Measurements from ENCODE around the gene COMMD2.

Gene COMMD2

DNA sequence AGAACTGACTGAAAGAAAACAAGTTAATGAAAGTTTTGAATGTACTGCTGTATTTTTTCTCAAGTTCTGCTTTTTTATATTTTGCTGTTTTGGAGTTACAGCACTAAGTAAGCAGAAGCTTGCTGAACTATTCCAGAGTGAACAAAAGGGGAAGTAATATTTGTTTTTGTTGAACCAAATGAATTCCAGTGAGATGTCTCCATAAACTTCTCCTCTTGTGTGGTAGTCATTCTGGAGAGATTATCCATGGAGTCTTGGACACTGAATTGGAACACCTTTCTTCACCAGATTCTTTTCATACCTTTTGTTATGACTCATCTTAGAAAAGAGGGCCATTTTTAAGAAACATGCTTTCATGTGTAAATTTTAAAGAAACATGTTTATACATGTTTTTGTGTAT is 31.3 kb upstream of the COMMD2 start:
- TF ChIP-seq, protein P1, sequence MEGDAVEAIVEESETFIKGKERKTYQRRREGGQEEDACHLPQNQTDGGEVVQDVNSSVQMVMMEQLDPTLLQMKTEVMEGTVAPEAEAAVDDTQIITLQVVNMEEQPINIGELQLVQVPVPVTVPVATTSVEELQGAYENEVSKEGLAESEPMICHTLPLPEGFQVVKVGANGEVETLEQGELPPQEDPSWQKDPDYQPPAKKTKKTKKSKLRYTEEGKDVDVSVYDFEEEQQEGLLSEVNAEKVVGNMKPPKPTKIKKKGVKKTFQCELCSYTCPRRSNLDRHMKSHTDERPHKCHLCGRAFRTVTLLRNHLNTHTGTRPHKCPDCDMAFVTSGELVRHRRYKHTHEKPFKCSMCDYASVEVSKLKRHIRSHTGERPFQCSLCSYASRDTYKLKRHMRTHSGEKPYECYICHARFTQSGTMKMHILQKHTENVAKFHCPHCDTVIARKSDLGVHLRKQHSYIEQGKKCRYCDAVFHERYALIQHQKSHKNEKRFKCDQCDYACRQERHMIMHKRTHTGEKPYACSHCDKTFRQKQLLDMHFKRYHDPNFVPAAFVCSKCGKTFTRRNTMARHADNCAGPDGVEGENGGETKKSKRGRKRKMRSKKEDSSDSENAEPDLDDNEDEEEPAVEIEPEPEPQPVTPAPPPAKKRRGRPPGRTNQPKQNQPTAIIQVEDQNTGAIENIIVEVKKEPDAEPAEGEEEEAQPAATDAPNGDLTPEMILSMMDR (IDR thresholded peaks at IDR 0.05) = no peak
- no peak overlapping the region for H3K27ac ChIP-seq
- no peaks in the 10 kb centered on the region for H3K36me3 ChIP-seq (ENCODE audit: control insufficient read depth, insufficient read depth, low read length)
- H3K4me1 ChIP-seq = no peaks in the 10 kb centered on the region
- H3K27me3 ChIP-seq (ENCODE audit: control insufficient read depth, insufficient read depth, low read length) = no peaks in the 10 kb centered on the region
- H3K9me3 ChIP-seq (ENCODE audit: control insufficient read depth, low read length) = no peaks in the 10 kb centered on the region
- no peak overlapping the region for H3K4me3 ChIP-seq (ENCODE audit: low read depth, low read length)
- no peaks in the 10 kb centered on the region for H3K79me2 ChIP-seq
- no peak overlapping the region for H3K9ac ChIP-seq
- H3K4me2 ChIP-seq (ENCODE audit: low read length) = no peak overlapping the region
- no peak overlapping the region for H2AFZ ChIP-seq

DNA sequence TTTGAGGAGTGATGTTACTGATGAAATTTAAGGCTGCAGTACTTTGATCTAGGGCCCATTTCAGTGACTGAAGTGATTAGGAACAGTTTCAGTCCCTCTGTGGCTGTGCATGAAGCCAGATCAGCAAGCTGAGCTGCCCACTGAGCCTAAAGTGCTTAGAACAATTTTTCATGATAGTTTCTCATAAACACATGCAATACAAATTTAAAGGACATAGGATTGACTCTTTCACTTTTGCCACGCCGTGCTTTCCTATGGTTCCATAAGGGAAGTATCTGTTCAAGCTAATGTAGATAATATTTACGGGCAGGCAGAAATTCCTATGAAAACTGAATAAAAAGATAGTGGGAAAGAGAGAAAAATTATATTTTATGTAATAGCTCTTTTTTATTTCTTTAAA is 29.5 kb upstream of the COMMD2 start:
- TF ChIP-seq, protein P1 (IDR thresholded peaks at IDR 0.05) = no peak
- H3K27me3 ChIP-seq (ENCODE audit: control insufficient read depth, insufficient read depth, low read length) = no peaks in the 10 kb centered on the region

DNA sequence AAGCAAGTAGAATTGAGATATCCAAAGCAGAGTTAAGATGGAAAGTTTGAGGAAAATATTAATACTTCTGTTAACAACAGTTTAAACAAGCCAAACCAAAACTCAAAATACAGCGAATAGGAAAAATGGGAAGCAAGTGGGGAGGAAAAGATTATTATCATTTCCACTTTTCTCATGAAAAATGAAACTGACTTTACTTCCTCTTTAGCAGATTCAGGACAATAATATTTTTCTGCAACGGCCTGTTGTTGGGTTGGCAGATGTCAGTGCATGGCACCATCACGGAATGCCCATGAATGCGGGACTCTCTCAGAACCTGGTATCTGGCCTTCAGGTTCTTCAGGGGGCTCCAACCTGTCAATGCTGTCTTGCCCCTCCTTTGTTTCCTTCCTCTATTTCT is 28.9 kb upstream of the COMMD2 start:
- no peak overlapping the region for H3K27ac ChIP-seq
- H3K4me2 ChIP-seq (ENCODE audit: low read length) = no peak overlapping the region
- H3K9me3 ChIP-seq (ENCODE audit: control insufficient read depth, low read length) = no peaks in the 10 kb centered on the region
- no peak overlapping the region for H3K9ac ChIP-seq
- TF ChIP-seq, protein P1 (IDR thresholded peaks at IDR 0.05) = no peak
- no peaks in the 10 kb centered on the region for H3K4me1 ChIP-seq
- H3K4me3 ChIP-seq (ENCODE audit: low read depth, low read length) = no peak overlapping the region
- H3K79me2 ChIP-seq = no peaks in the 10 kb centered on the region
- H3K36me3 ChIP-seq (ENCODE audit: control insufficient read depth, insufficient read depth, low read length) = no peaks in the 10 kb centered on the region
- no peaks in the 10 kb centered on the region for H3K27me3 ChIP-seq (ENCODE audit: control insufficient read depth, insufficient read depth, low read length)
- no peak overlapping the region for H2AFZ ChIP-seq

More for the DNA sequence above, 29.5 kb upstream of the COMMD2 start:
- Histone ChIP-seq H3K9ac (no peak overlapping the region), H3K79me2 (no peaks in the 10 kb centered on the region), H3K9me3 (ENCODE audit: control insufficient read depth, low read length) (no peaks in the 10 kb centered on the region), H3K4me2 (ENCODE audit: low read length) (no peak overlapping the region), H2AFZ (no peak overlapping the region), H3K4me3 (ENCODE audit: low read depth, low read length) (no peak overlapping the region), H3K27ac (no peak overlapping the region), H3K4me1 (no peaks in the 10 kb centered on the region), H3K36me3 (ENCODE audit: control insufficient read depth, insufficient read depth, low read length) (no peaks in the 10 kb centered on the region)

DNA sequence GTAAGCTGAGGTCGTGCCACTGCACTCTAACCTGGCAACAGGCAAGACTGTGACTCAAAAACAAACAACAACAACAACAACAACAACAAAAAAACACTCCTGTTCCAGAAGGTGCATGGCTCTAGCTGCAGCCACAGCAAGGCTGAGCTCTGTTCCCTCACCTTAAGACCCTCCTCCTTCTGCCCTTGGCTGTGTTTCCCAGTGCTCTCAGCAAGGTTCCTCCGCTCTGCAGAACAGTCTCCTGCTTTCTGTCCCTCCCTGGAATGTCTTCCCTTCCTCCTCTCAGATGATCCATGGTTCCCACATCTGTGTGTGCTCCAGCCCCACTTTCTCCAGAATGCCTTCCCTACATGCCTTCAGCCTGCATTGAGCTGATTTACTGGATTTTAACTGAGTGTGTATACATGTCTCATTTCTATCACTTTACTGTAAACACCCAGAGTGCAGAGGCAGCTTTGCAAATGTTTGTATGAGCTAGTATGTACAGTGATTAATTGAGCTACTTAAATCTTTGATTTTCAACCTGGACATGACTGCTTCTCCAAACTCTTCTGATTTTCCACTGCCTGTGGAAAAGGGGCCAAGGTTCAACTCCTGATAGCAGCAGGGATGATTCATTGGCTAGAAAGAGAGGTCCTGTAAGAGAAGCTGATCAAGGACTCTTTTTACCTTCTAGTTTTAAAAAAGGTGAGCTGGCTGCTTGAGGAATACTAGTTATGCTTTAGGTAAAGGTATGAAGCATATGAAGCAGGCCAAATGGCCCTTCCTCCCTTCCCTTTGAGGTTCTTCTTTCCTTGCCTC is 25.3 kb upstream of the COMMD2 start:
- H3K4me3 ChIP-seq (ENCODE audit: low read depth, low read length) = no peak overlapping the region

More for the DNA sequence above, 25.3 kb upstream of the COMMD2 start:
- Histone ChIP-seq H3K9me3 (ENCODE audit: control insufficient read depth, low read length) (no peaks in the 10 kb centered on the region), H3K4me2 (ENCODE audit: low read length) (no peak overlapping the region), H3K4me1 (no peaks in the 10 kb centered on the region), H3K27me3 (ENCODE audit: control insufficient read depth, insufficient read depth, low read length) (no peaks in the 10 kb centered on the region), H3K36me3 (ENCODE audit: control insufficient read depth, insufficient read depth, low read length) (no peaks in the 10 kb centered on the region), H3K79me2 (no peaks in the 10 kb centered on the region), H3K9ac (no peak overlapping the region), H2AFZ (no peak overlapping the region), H3K27ac (no peak overlapping the region)
- TF ChIP-seq, protein P1 (IDR thresholded peaks at IDR 0.05) = no peak

Measured in parathyroid adenoma (tissue), 2 donors.